Measurements from ENCODE around the gene PTPN1. TPM values are rescaled to one million over a fixed set of nuclear protein-coding genes. Genes with fewer than 3 reads are reported as not detected.

PTPN1 gene
- total and polyA plus RNA-seq, 2 experiments from 2014 or later = 16.9 to 26.4 TPM

- no peak for TF ChIP-seq CREB1 (CRISPR knock-in tag; IDR thresholded peaks at IDR 0.05; ENCODE audit: low read depth)
- TF ChIP-seq ZNF462 (CRISPR knock-in tag; IDR thresholded peaks at IDR 0.05) = no peak
Measured at GRCh38 chr20:50582092-50582491, 71.9 kb downstream of the PTPN1 start (continued).

GRCh38 chr20:50582591-50583234, 72.5 kb downstream of the PTPN1 start:
- no peak overlapping the region for H3K4me2 ChIP-seq
- Mint-ChIP-seq H3K27ac (no peak overlapping the region), H3K27me3 (ENCODE audit: insufficient read depth, low read depth, poor library complexity) (no peaks in the 10 kb centered on the region), H3K36me3 (ENCODE audit: low read depth) (peaks cover 43% of the 10 kb centered on the region), H3K9me3 (no peaks in the 10 kb centered on the region), H3K4me1 (peaks cover 2% of the 10 kb centered on the region; the same call in 1 of the 3 replicates), H3K4me3 (no peak overlapping the region)
- H3K79me2 ChIP-seq (replicated peaks; ENCODE audit: insufficient read depth) = no peaks in the 10 kb centered on the region
- DNase-seq (ENCODE audit: low spot score) (no peak), ATAC-seq (no peak)
- no peaks in the 10 kb centered on the region for H3K9me2 ChIP-seq (ENCODE audit: insufficient read depth)
- H3K4me3 ChIP-seq = no peak overlapping the region
- H3K27ac ChIP-seq (ENCODE audit: low read depth) = no peak overlapping the region
- H3K4me1 ChIP-seq (ENCODE audit: insufficient read depth) = no peaks in the 10 kb centered on the region
- 0 out of 2 replicates have a peak, but pooled peaks cover 4% of the 10 kb centered on the region for H3F3A ChIP-seq (replicated peaks; ENCODE audit: low read depth)
- peaks cover 18% of the 10 kb centered on the region; the same call in 1 of the 2 replicates for H3K36me3 ChIP-seq (ENCODE audit: insufficient read depth)
- peaks cover 6% of the 10 kb centered on the region; the same call in 1 of the 2 replicates for H4K20me1 ChIP-seq (replicated peaks; ENCODE audit: insufficient read depth)
- H3K27me3 ChIP-seq (ENCODE audit: insufficient read depth) = no peaks in the 10 kb centered on the region
- H2AFZ ChIP-seq = no peak overlapping the region
- TF ChIP-seq EZH2 (IDR thresholded peaks at IDR 0.05; ENCODE audit: low read depth, unreplicated experiment) (no peak), EZH2phosphoT487 (IDR thresholded peaks at IDR 0.05; ENCODE audit: unreplicated experiment) (no peak), CREB1 (CRISPR knock-in tag; IDR thresholded peaks at IDR 0.05; ENCODE audit: low read depth) (no peak), JUNB (IDR thresholded peaks at IDR 0.05; ENCODE audit: unreplicated experiment) (no peak), ETS1 (IDR thresholded peaks at IDR 0.05) (no peak), REST (IDR thresholded peaks at IDR 0.05; ENCODE audit: unreplicated experiment) (no peak), POLR2AphosphoS5 (IDR thresholded peaks at IDR 0.05; ENCODE audit: low read depth) (no peak), STAT1 (IDR thresholded peaks at IDR 0.05; ENCODE audit: unreplicated experiment) (no peak), NANOG (IDR thresholded peaks at IDR 0.05; ENCODE audit: borderline replicate concordance) (no peak)

Measured in GM23338 (cell line).